Measurements from ENCODE around the gene MOB3A. TPM values are rescaled to one million over a fixed set of nuclear protein-coding genes. Genes with fewer than 3 reads are reported as not detected.

MOB3A gene
- total and polyA plus RNA-seq, 3 donors from 2014 or later: 17.8 to 31.6 (median 22.8) TPM

DNA sequence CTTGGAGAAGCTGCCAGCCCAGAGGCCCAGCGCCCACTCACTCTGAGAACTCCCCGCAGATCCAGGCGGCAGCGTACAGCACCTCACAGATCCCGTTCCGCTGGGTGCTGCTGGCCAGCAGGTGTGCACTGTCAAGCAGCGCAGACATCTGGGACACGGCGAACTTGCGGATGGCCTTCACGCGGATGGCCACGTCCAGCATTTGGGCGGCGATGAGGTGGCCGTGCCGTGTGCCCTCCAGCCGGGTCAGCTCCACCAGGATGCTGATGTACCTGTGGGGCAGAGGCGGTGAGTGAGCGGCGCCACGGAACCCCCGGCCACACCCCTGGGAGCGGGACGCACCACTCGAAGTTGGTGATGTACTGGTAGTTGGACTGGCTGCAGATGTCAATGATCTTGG, 24.7 kb upstream of the MOB3A start:
- Histone ChIP-seq H3K27me3 (no peaks in the 10 kb centered on the region), H3K9me3 (no peaks in the 10 kb centered on the region), H3K4me1 (no peaks in the 10 kb centered on the region), H3K27ac (no peak overlapping the region), H3K36me3 (ENCODE audit: low read depth, missing control alignments) (no peaks in the 10 kb centered on the region), H3K4me3 (no peak overlapping the region)
- TF ChIP-seq, protein P1, sequence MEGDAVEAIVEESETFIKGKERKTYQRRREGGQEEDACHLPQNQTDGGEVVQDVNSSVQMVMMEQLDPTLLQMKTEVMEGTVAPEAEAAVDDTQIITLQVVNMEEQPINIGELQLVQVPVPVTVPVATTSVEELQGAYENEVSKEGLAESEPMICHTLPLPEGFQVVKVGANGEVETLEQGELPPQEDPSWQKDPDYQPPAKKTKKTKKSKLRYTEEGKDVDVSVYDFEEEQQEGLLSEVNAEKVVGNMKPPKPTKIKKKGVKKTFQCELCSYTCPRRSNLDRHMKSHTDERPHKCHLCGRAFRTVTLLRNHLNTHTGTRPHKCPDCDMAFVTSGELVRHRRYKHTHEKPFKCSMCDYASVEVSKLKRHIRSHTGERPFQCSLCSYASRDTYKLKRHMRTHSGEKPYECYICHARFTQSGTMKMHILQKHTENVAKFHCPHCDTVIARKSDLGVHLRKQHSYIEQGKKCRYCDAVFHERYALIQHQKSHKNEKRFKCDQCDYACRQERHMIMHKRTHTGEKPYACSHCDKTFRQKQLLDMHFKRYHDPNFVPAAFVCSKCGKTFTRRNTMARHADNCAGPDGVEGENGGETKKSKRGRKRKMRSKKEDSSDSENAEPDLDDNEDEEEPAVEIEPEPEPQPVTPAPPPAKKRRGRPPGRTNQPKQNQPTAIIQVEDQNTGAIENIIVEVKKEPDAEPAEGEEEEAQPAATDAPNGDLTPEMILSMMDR (IDR thresholded peaks at IDR 0.05): no peak
- TF ChIP-seq POLR2A (IDR thresholded peaks at IDR 0.05): no peak
- no peak for DNase-seq
- 91 to 98% methylated on average over 14 to 26 of the region's 26 CpGs for WGBS, 2 donors
- intact Hi-C loops (cut with DNase I; ENCODE audit: low total_unique reads): no loop called here

DNA sequence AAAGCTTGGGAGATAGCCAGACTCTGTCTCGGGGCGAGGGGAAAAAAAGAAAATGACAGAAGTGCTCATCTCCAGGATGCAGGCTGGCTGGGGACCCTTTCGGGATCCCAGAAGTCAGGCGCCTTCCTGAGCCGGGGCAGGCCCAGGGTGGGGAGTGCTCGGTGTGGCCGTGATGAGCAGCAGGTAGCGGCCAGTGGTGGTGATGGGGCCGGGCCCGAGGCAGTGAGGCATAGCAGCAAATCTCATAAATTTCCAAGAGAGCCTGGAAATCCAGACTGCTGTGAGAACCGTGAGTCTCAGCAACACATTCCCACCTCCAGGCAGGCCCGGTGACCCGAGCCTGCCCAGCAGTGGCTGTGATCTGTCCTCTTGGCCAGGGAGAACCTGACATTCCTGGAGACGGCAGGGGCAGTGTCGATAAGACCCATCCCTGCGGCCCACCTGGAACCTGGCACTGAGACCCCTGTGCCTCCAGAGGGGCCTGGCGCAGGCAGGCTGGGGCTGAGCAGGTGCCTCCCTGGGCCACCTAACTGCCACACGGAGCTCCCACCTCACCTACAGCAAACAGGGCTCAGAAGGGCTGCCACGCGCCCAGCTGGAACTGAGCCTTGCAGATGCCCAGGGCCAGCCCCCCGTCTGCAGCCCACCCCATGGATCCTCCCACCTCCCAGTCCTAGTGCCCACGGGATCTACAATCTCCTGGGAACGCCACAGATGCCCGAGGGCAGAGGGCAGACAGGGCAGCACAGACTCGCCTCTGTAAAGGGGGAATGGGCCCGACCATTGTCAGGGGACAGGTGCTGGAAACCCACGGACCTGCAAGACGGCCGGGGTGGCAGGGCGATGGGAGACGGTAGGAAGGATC, 24.0 kb upstream of the MOB3A start:
- 86 to 93% methylated on average over 15 to 31 of the region's 31 CpGs for WGBS, 2 donors
- no peaks in the 10 kb centered on the region for H3K36me3 ChIP-seq (ENCODE audit: low read depth, missing control alignments)
- intact Hi-C loops (cut with DNase I; ENCODE audit: low total_unique reads): no loop called here
- no peaks in the 10 kb centered on the region for H3K9me3 ChIP-seq
- TF ChIP-seq POLR2A (IDR thresholded peaks at IDR 0.05): no peak
- TF ChIP-seq, protein P1 (IDR thresholded peaks at IDR 0.05): no peak
- no peak overlapping the region for H3K27ac ChIP-seq
- DNase-seq: no peak
- no peaks in the 10 kb centered on the region for H3K4me1 ChIP-seq
- no peaks in the 10 kb centered on the region for H3K27me3 ChIP-seq
- no peak overlapping the region for H3K4me3 ChIP-seq

DNA sequence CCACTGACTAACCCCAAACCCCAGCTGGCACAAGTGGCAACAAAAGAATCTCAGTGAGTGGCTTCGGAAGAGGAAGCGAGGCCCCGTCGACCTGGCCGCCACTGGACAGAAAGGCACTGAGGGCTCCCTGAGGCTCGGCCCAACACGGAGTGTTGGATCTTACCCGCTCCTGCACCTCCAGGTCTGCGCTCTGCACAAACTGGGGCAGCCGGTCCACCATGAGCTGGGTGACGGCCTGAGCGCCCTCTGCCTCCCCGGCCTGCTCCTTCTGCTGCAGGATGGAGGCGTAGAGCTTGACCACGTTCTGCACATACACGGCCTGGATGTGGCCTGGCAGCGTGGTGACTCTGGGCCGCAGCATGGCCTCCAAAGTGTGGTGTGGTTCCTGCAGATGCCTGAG, 22.3 kb upstream of the MOB3A start:
- TF ChIP-seq POLR2A (IDR thresholded peaks at IDR 0.05): no peak
- TF ChIP-seq, protein P1 (IDR thresholded peaks at IDR 0.05): no peak

DNA sequence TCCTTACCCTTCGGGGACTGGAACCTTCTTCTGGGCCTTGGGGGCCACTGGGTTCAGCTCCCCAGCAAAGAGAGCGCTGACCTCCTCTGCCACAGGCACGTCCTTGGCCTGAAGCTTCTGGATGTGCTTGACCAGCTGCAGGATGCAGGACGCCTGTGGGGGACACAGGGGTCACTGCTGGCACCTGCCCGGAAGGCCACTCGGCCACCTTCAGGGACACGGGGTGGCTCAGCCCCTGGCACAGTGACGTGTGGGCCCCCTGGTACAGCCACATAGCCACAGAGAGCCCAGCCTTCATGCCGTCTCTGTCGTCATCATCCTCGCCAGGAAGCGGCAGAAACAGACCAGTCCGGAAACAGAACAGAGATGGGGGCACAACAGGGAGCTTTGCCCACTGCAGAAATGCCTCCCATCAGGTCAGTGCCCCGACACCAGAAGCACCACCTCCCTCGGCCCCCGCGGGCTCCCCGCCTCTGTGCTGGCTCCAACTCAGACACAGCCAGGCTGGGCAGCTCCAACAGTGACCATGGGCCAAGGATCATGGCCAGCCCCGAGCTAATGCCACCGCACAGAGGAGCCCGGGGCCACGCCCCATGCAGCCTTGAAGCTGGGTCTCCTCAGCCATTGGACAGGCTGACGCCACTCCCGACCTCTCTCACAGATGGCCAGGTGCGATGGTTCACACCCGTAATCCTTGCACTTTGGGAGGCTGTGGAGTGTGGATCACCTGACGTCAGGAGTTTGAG, 21.3 kb upstream of the MOB3A start:
- WGBS, 2 donors: 90 to 92% methylated on average over 13 to 27 of the region's 27 CpGs
- Histone ChIP-seq H3K9me3 (no peaks in the 10 kb centered on the region), H3K4me3 (no peak overlapping the region)

More for the DNA sequence above, 22.3 kb upstream of the MOB3A start:
- no peak overlapping the region for H3K27ac ChIP-seq
- no peaks in the 10 kb centered on the region for H3K36me3 ChIP-seq (ENCODE audit: low read depth, missing control alignments)
- no peaks in the 10 kb centered on the region for H3K4me1 ChIP-seq
- 94 to 96% methylated on average over 7 to 15 of the region's 18 CpGs for WGBS, 2 donors
- intact Hi-C loops (cut with DNase I; ENCODE audit: low total_unique reads): no loop called here
- no peaks in the 10 kb centered on the region for H3K27me3 ChIP-seq
- H3K4me3 ChIP-seq: no peak overlapping the region
- DNase-seq: no peak
- H3K9me3 ChIP-seq: no peaks in the 10 kb centered on the region

DNA sequence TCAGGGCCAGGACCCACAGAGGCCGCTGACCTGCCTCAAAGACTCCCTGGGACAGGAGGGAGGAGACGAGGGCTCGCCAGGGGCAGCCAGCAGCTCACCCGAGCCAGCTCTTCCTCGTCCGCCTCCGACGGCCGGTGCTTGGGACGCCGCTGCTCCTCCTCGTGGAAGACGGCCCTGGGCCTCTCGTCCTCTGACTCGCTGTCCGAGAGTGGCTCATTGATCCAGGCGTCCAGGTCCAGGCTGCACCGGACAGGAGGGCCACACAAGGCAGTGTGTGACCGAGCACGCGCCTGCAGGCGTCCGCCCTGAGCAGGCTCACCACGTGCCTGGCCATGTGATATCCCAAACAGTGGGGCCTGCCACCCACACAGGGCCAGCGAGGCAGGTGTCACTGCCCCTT, 20.4 kb upstream of the MOB3A start:
- no peak overlapping the region for H3K27ac ChIP-seq
- intact Hi-C loops (cut with DNase I; ENCODE audit: low total_unique reads): no loop called here
- H3K27me3 ChIP-seq: no peaks in the 10 kb centered on the region
- no peak for DNase-seq
- TF ChIP-seq, protein P1 (IDR thresholded peaks at IDR 0.05): no peak
- TF ChIP-seq POLR2A (IDR thresholded peaks at IDR 0.05): no peak
- H3K36me3 ChIP-seq (ENCODE audit: low read depth, missing control alignments): no peaks in the 10 kb centered on the region
- no peaks in the 10 kb centered on the region for H3K9me3 ChIP-seq
- WGBS, 2 donors: 95% methylated on average over 24 to 25 of the region's 25 CpGs
- H3K4me3 ChIP-seq: no peak overlapping the region
- H3K4me1 ChIP-seq: no peaks in the 10 kb centered on the region

More for the DNA sequence above, 21.3 kb upstream of the MOB3A start:
- intact Hi-C loops (cut with DNase I; ENCODE audit: low total_unique reads): no loop called here
- no peaks in the 10 kb centered on the region for H3K36me3 ChIP-seq (ENCODE audit: low read depth, missing control alignments)
- H3K27me3 ChIP-seq: no peaks in the 10 kb centered on the region
- no peak for DNase-seq
- H3K4me1 ChIP-seq: no peaks in the 10 kb centered on the region
- no peak for TF ChIP-seq POLR2A (IDR thresholded peaks at IDR 0.05)
- no peak overlapping the region for H3K27ac ChIP-seq
